ENCODE results near the gene ATAD3A.
A peak's percentile ranks its signal among the peaks of the same experiment; 100 is the strongest.
"Not testable (repeated sequence)": the region's sequence is repeated elsewhere in the genome, so short reads cannot be mapped to it uniquely, and the experiment has no call there.

The ATAD3A gene

DNA sequence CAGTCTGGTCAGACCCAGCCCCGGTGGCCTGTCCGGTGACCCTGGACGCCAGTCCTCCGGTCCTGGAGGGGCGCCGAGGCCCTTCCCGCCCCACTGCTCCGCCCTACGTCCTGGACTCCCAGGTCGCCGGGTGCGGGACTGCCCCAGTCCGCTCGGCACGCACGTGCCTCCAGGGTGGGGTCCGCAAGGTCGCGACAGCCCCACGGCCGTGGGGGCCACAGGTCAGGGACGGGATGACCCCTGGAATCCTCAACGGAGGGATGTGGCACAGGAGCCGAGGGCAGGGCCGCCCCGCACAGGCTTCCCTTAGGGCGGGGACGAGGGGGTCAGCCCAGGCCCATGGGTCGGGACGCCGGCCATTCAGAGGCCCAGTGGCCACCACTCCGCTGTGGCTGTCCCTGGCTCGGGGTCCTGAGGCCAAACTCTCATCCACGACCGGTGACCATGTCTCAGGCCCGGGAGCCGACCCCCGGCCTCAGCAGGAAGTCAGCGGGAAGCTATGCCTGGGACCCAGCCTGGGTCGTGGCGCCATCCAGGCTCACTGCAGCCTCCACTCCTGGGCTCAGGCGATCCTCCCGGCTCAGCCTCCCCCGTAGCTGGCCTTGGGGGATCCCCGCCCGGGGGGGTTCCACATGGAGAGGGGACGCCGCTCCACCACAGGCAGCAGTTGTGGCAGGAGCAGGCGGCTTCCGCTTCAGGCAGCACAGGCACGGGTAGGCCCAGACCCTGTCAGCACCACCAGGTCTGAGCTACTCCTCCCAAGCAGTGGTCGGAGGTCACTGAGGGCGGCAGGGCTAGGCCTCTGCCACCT is 29.1 kb downstream of the ATAD3A start:
- DNase-seq, result no peak

DNA sequence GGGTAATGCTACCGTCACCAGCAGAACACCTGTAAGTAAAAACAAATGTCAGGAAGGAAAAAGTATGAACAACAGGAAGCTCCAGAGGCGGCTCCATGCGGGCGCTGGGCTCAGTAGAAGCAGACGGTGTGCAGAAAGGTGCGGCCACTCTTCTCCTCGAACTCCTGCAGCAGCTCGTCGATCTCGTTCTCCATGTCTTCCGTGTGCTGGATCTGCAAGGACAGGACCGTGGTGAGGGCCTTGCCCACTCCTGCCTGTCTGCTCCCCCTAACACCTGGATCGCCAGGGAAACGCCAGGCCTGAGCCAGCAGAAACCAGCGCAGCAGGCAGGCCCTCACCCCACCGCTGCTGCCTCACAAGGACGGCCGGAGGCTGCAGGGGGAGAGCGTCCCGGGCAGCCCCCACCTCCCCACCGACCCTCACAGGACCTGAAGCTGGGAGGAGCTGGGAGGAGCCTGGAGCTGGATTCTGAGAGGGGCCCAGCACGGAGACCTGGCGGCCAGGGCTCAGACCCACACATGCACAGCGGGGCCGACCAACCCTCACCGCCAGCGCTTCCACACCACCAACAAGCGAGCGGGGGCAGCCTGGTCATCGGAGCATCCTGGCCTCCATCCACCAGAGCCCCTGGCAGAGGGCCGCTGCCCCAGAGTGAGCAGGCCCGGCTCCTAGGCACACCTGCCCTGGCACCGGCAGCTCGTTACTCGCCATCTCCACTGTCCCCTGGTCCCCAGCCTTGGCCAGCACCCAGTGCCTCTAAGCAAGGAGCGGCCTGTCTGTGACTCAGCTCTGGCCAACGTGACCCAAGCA is 30.2 kb downstream of the ATAD3A start:
- DNase-seq, result no peak

DNA sequence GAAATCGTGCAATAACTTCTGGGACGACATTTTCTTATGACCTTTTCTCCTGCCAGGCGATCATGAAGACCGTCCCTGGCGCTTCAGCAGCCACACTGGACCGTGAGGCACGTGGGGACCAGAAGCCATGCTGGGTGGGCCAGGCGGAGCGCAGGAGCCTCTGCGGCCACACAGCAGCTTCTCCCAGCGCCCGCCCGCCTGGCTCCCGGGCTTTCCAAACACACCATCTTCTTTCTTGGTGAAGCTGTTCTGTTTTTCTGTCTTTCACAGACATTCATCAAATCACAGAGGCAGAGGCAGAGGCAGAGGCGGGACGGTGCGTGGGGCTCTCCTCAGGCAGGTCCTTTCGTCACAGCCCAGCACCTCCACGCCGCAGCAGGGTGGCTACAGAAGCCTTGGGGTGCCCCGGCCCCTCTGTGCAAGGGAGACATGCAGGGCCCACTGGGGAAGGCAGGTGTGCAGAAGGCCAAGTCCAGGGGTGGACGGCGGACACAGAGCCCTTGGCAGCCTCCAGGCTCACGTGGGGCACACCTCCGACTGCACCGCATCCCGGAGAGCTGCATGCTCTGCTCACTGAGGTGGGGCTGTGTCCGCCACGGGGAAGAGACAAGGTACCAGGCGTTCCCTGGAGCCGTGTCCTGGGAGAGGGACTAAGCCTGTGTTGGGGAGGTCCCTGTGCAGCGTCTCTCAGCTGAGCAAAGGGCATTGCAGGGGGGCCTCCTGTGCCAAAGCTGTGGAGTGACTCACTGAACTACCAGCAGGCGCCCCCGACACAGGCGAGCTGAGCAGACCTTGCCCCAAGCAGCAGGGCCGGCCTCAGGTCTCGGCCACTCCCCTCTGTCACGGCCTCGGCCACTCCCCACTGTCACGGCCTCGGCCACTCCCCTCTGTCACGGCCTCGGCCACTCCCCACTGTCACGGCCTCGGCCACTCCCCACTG is 31.1 kb downstream of the ATAD3A start:
- DNase-seq, result no peak

DNA sequence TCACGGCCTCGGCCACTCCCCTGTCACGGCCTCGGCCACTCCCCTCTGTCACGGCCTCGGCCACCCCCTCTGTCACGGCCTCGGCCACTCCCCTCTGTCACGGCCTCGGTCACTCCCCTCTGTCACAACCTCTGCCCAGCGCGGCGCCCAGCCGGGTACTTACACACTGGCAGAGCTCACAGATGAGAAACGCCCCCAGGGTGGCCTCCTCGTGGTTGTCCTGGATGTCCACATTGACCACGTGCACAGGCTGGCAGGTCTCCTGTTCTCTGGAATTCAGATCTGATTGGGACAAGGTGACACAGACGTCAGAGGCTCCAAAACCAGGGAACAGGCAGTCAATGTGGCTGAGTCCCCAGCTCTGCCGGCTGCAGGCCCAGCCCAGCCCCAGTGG is 31.7 kb downstream of the ATAD3A start:
- no peak for DNase-seq

DNA sequence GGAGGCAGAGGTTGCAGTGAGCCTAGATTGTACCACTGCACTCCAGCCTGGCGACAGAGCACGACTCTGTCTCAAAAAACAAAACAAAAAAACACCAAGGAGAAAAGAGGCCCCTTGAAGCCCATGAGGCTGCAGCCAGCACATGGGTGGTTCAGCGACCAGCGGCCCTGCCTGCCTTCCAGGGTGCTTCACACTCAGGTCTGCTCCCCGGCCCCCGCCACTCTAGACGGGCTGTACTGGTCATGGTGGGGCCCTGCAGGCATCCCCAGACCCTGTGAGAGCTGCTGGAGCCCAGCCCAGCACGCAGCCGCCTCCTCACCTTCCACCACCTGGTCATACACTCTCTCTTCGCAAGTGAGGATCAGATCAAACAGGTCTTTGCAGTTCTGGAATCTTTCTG is 32.6 kb downstream of the ATAD3A start:
- DNase-seq, result no peak

DNA sequence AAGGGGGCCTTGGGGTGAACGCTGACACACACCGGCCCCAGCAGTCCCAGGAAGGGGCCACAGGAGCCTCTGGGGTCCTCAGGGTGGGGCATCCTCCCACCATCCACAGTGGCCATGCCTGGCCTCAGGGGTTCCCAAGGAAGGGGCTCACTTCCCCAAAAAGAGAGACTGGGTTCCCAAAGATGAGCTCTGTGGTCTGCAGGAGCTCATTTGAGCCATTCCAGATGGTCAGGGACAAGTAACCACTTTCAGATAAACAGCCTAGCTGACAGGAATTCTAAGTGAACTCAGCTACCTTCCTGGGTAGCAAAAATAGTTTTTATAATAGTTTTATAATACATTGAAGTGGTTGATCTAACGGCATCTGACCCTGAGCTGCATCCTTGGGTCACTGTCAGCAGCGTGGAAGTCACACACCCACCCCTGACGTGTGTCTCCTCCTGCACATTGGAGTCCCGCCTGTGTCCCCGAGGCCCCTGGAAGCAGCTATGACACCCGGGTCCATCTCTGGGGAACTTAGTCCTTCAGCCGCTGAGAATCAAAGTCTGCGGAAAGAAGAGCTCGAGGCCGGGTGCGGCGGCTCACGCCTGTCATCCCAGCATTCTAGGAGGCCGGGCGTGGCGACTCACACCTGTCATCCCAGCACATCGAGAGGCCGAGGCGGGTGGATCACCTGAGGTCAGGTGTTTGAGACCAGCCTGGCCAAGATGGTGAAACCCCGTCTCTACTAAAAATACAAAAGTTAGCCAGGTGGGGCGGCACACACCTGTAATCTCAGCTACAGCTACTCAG is 34.2 kb downstream of the ATAD3A start:
- no peak for DNase-seq

DNA sequence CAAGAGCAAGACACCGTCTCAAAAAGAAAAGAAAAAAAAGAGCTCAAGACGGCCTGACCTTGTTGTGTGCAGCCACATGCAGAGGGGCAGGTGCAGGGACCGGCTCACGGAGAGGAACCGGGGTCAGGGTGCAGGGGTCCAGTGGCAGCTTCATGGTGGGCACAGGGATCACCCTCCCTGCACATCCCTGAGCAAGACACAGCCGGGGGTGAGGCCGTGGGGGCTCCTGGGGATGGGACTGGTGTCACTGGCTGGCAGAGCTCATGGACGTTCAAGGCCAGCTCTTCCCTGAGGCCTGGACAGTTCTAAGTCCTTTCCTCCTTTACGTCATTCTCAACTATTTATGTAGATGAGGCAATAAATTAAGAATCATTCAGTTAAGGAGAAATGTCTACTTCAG is 35.0 kb downstream of the ATAD3A start:
- no peak for DNase-seq

DNA sequence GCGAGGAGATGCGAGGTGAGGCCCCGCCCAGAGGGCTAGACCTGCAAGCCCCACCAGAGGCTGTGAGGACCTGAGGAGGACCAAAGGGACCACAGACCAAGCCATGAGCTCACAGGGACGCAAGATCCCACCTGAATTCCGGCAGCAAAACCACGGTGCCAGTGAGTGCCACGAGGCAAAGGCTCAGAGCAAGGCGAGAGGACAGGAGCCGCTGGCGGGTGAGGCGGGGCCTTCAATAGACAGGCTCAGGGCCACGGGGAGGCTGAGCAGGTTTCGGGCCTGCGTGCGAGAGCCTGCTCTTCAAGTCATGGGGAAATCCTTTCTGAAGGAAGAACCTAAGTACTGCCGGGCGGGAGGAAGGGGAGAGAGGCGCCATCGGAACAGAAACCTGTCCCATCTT is 35.5 kb downstream of the ATAD3A start:
- DNase-seq, result no peak

DNA sequence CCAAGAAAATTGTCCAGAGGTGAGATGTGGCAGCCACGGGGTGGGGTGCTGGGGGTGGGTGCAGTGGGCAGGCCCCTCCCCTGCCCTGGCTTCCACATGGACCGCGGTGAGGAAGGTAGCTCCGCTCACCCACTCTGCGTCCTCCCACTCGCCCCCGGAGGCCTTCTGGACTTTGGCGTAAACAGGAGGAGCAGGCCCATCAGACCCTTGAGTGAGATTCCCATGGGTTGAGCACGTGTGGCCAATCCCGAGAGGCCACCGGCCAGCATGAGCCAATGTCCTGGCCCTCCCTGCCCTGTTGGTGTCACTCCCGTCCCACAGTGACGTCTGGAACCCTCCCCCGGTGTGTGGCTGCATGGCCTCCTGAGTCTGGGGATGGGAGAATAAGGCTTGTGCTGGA is 36.6 kb downstream of the ATAD3A start:
- DNase-seq, result no peak

DNA sequence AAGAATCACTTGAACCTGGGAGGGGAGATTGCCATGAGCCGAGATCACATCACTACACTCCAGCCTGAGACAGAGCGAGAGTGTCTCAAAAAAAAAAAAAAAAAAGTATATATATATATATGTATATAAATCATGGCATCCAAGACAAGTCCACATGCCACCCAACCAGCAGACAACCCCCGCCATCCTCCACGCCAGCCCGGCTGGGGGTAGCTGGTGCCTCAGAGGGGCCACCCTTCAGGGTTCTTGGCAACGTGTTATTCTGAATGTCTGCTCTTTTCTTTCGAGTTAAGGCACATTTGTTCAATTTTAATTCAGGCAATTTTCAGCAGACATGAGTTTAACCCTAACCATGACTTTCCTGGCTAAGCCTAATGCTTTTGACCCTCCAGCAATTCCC is 38.1 kb downstream of the ATAD3A start:
- DNase-seq, result no peak

DNA sequence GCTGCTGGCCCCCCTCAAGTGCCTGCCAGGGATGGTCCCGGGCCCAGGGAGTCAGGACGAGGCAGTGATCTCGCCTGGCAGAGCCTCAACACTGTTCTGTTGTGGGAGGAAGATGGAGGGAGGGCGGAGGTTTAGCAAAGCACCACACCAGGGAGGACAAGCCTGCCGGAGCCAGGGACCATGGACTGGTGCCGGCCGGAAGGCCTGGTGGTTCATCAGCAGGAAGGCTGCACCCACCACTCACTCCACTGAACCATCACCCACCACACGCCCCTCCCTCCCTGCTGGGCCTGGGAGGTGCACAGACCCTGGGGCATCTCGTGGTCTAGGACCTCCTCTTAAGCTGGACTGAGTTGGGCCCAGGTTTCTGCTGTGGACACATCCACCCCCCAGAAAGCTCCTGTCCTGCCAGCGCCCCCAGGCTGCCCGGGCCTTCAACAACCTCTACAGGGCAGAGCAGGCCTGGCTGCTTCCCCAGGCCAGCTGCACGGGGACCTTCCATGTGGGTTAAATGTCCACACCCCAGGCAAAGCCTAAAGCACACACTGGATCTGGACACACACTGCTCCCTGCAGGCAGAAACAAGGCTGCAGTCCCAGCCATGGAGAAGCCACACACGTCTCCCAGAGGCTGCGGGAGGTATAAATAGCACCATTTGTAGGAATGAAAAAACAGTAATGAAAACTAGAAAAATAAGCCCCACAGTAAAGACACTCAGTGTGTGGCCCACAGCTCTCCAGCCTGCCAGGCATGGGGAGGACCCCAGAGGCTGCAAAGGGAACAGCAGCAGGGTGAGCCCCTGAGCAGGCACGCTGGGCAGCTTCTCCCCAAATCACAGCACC is 38.9 kb downstream of the ATAD3A start:
- peak; percentile 13 for DNase-seq

DNA sequence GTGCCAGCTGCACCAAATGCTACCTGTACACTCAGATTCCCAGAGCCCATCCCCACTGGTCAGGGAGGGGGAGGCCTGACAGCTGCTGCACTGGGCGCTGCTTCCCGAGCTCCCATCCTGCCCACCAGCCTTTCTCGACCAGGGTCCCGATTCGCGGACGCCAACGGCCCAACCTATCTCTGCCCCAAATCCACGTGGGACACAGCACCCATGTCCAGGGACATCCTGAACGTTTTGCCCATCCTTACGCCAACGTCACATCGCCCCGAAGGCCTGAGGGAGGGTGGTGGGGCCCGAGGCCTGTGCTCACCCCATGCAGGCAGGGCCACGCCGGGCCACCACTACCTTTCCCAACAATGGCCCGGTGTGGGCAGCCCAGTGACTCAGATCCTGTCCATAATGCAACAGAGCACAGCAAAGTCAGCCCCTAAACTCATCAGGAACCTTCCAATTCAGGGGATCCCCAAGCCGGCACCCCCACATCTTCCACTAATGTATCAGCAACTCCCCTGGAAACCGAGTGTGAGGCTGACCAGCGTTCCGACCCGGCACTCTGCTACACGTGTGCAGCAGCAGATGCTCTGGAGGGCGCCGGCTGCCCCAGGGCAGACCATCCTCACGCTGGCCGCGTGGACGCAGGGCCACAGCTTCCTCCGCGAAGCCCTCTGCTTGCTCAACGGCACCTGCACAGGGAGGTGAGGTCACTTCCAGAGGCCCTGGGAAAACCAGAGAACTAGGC is 39.7 kb downstream of the ATAD3A start:
- DNase-seq, result no peak

DNA sequence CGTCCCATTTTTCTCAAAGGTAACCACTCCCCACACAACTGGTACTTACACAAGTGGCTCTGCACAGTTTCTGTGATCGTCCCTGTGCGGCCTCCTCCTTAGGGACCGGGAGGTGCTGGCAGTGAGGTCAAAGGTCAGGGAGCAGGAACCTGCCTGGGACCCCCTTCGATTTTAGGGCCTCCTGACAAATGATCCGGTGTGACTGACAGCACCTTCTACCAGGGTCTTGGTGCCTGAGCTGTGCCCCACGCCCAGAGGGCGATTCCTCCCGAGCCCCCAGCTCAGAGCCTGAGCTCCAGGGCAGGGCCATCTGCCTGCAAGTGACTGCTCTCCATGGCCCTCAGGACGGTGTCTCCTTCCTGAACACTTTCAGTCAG is 40.3 kb downstream of the ATAD3A start:
- DNase-seq, result no peak

DNA sequence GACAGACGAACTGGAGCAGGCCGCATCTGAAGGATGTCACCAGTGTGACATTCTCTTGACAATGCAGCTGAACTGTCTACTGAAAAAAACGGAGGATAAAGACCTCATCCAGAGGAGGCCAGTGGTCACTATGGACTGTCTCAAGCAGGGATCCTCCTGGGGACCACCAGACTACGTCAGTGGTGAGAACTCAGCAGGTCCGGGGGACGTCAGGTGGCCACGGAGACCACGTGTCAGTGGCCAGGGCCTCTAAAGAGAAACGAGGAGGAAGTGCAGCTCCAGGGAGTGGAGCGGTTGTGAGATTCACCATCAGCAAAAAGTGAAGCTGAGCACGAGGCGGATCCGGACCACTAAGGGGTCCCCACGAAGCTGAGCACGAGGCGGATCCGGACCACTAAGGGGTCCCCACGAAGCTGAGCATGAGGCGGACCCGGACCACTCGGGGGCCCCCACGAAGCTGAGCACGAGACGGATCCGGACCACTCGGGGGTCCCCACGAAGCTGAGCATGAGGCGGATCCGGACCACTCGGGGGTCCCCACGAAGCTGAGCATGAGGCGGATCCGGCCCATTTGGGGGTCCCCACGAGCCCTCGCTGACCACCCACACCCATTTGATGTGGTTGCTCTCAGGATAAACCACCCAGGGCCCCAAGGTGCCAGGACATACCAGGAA is 42.0 kb downstream of the ATAD3A start:
- DNase-seq, result no peak

DNA sequence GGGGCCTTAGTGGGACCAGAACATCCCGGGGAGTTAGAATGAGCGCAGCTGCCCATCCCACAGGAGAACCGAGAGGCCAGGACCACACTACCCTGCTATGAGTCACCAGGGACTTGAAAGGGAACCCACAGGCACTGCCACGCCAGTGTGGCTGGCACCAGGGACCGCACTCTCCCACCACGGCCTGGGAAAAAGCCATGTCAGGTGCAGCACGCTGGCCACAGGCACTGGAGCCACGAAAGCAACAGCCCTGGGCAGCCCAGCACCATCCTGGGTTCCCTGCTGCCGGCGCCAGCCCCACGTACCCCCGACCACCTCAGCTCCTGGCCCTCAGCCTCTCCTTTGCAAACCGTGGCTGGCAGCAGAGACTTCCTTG is 42.6 kb downstream of the ATAD3A start:
- DNase-seq, result no peak

DNA sequence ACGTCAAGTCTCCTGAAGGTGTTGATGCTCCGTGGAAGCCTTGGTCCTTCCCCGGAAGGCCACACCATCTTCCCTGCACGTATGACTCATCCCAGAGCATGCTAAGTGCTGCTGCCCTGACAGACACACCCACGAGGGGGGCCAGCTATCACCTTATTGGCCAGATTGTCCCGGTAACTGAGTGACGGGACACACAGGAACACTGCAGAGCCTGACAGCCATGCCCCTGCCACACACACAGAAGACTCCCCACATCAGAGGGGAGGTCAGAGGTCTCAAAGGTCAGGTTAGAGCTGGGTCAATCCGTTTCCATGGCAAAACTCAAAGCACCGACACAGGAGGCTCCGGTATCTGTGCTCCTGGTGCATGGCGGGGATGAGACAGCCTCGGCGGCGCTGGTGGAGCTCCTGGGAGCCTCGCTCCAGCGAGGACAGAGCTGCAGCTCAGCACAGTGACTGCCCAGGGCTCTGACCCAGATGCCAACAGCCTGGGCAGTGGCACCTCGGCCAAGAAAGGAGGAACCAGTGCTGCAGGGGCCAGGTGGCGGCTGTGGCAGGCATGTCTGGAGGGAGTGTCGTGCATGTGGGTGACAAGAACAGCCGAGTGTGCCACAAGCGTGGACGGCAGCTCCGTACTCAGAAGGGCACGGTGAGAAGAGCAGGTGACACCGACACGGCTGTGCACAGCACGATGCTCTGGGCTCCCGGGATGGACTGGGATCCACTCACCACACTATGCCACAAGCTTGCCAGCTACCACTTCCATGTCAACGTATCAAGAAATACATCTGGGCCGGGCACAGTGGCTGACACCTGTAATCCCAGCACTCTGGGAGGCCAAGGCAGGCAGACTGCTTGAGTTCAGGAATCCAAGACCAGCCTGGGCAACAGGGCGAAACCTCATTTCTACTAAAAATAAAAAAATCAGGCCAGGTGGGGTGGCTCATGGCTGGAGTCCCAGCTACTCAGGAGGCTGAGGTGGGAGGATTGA is 43.3 kb downstream of the ATAD3A start:
- DNase-seq, result no peak

DNA sequence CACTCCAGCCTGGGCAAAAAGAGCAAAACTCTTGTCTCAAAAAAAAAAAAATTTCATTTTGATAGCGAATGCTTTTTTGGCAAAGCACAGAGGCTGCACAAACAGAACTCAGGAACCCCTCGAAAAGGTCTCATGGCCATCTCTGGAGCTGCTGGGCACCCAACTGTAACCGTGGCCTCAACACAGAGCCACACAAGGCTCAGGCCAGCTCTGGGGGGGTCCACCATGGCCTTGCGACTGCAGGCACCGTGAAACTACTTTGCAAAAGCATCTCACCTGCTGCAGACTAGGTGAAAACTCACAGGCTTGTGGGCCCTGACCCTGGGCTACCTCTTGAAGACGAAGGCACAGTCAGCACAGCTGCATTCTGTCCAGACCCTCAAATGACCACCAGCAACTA is 44.5 kb downstream of the ATAD3A start:
- no peak for DNase-seq

DNA sequence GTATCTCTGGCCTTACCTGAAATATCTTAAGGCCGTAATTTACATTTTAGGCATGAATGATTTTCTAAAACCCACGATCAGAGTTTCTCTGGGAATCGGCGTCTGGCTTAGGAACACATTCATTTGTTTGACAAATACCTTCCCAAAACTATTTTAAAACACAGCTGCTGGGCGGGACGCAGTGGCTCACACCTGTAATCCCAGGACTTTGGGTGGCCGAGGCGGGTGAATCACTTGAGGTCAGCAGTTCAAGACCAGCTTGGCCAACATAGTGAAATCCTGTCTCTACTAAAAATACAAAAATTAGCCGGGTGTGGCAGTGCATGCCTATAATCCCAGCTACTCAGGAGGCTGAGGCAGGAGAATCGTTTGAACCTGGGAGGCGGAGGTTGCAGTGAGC is 45.0 kb downstream of the ATAD3A start:
- not testable (repeated sequence) for DNase-seq

DNA sequence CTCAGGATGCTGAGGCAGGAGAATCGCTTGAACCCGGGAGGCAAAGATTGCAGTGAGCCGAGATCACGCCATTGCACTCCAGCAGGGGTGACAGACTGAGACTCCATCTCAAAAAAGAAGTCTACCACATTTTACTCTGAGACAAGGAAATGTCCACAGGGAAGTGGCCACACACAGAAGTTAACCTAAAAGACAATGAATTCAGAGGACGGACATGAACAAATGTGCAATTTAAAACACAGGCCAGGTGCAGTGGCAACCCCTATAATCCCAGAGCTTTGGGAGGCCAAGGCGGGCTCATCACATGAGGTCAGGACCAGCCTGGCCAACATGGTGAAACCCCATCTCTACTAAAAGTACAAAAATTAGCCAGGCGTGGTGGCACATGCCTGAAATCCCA is 45.7 kb downstream of the ATAD3A start:
- DNase-seq, result not testable (repeated sequence)
